ENCODE results near the gene PLET1. TPM values are rescaled to one million over a fixed set of nuclear protein-coding genes. Genes with fewer than 3 reads are reported as not detected.

PLET1 gene
- total RNA-seq, 1 donor from 2014 or later: not detected

GRCh38 chr11:112241486-112241885 lies 19.2 kb downstream of the PLET1 start:
- Histone ChIP-seq H3K4me1 (no peaks in the 10 kb centered on the region), H3K27me3 (ENCODE audit: low read depth) (no peaks in the 10 kb centered on the region), H3K9me3 (replicated peaks) (no peaks in the 10 kb centered on the region), H3K36me3 (peaks cover 41% of the 10 kb centered on the region), H3K27ac (replicated peaks) (peak overlapping the region; percentile 6), H3K4me3 (no peak overlapping the region)
- no peak for DNase-seq
- TF ChIP-seq CTCF (IDR thresholded peaks at IDR 0.05; ENCODE audit: borderline replicate concordance): no peak
- intact Hi-C loops (cut with micrococcal nuclease): no loop called here

DNA sequence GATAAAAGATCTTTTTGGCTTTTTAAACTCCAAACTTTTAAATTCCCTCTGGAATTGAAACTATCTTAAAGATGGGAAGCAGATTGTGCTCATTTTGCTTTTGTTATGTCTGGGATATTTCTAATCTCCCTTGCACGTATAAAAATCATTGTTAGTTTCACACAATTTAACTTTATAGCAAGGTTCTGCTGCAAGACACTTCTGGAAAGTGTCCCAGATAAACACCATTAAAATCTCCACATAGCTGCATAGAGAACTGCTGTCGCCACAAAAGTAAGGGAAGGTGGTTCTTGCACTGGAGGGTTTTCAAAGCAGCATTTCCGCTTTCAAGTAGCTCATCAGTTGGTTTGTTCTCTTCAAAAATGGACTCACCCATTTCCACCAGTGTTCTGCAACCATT lies 22.6 kb downstream of the PLET1 start:
- no peaks in the 10 kb centered on the region for H3K9me3 ChIP-seq (replicated peaks)
- DNase-seq: no peak
- no peak for TF ChIP-seq CTCF (IDR thresholded peaks at IDR 0.05; ENCODE audit: borderline replicate concordance)
- H3K27ac ChIP-seq (replicated peaks): no peak overlapping the region
- H3K27me3 ChIP-seq (ENCODE audit: low read depth): no peaks in the 10 kb centered on the region
- H3K4me3 ChIP-seq: no peak overlapping the region
- H3K36me3 ChIP-seq: peaks cover 63% of the 10 kb centered on the region
- no peaks in the 10 kb centered on the region for H3K4me1 ChIP-seq
- intact Hi-C loops (cut with micrococcal nuclease): no loop called here

DNA sequence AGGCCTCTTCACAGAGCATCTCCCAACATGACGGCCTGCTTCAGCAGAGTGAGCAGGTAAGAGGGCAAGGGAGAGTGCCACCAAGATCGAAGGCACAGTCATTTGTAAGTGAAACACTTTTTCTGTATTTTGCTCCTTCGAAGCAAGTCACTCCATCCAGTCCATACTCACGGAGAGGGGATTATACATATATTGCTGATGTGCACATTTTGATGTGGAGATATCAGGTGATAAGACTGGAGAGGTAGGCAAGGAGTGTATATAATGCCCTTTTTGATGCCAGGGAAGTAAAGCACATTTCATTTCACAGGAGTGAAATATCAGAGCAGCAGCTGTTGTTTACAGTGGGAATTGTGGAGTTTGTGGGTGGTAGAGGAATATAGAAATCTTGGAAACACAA lies 23.2 kb downstream of the PLET1 start:
- Histone ChIP-seq H3K4me1 (no peaks in the 10 kb centered on the region), H3K36me3 (peaks cover 62% of the 10 kb centered on the region), H3K4me3 (no peak overlapping the region), H3K9me3 (replicated peaks) (no peaks in the 10 kb centered on the region), H3K27me3 (ENCODE audit: low read depth) (no peaks in the 10 kb centered on the region), H3K27ac (replicated peaks) (no peak overlapping the region)
- DNase-seq: no peak
- intact Hi-C loops (cut with micrococcal nuclease): no loop called here
- no peak for TF ChIP-seq CTCF (IDR thresholded peaks at IDR 0.05; ENCODE audit: borderline replicate concordance)

DNA sequence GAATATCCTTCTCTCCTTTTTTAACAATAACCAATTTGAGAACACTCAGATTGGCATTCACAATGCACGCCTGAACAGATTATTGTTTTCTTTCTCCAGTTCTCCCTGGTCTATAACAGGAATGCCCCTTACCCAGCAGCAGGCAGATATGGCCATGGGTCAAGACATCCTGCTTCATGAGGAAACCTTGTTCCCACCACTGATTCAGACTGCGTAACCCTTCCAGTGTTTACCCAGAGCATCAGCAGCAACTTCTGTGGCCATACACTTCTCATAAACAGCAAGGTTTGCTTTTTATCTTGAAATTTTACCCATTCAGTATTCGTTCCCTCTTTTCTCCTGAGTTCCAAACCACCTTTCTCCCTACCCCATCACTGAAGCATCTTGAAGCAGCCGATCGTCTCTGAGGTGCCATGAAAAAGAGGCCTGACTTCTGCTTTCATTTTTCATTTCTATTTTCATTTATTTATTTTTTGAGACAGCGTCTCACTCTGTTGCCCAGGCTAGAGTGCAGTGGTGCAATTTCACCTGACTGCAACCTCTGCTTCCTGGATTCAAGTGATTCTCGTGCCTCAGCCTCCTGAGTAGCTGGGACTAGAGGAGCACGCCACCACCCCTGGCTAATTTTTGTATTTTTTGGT lies 24.8 kb downstream of the PLET1 start:
- no peak overlapping the region for H3K27ac ChIP-seq (replicated peaks)
- no peak for DNase-seq
- H3K36me3 ChIP-seq: peaks cover 70% of the 10 kb centered on the region
- TF ChIP-seq CTCF (IDR thresholded peaks at IDR 0.05; ENCODE audit: borderline replicate concordance): no peak
- H3K4me3 ChIP-seq: no peak overlapping the region
- no peaks in the 10 kb centered on the region for H3K27me3 ChIP-seq (ENCODE audit: low read depth)
- no peaks in the 10 kb centered on the region for H3K4me1 ChIP-seq
- H3K9me3 ChIP-seq (replicated peaks): no peaks in the 10 kb centered on the region
- intact Hi-C loops (cut with micrococcal nuclease): no loop called here

- no peak for TF ChIP-seq CTCF (IDR thresholded peaks at IDR 0.05; ENCODE audit: borderline replicate concordance)
- H3K36me3 ChIP-seq: peaks cover 67% of the 10 kb centered on the region
- no peak overlapping the region for H3K27ac ChIP-seq (replicated peaks)
- no peaks in the 10 kb centered on the region for H3K27me3 ChIP-seq (ENCODE audit: low read depth)
- no peaks in the 10 kb centered on the region for H3K9me3 ChIP-seq (replicated peaks)
- no peak for DNase-seq
- H3K4me1 ChIP-seq: peaks cover 11% of the 10 kb centered on the region
- H3K4me3 ChIP-seq: no peak overlapping the region
- intact Hi-C loops (cut with micrococcal nuclease): no loop called here
Measured at GRCh38 chr11:112231952-112232351, 28.7 kb downstream of the PLET1 start.

All from left ventricle myocardium inferior (tissue), 1 donor.